CD4-positive, alpha-beta T cell treated with Interferon alpha-2 for 1 hour (primary cell): ENCODE measurements around the gene FAM228B.
"Not testable (repeated sequence)": the region's sequence is repeated elsewhere in the genome, so short reads cannot be mapped to it uniquely, and the experiment has no call there.

Source experiments
- DNase-seq, 2 donors: peaks; one replicate each; pipeline ENCODE4 v3.0.0-alpha.2; 2020 to 2022

FAM228B gene

DNA sequence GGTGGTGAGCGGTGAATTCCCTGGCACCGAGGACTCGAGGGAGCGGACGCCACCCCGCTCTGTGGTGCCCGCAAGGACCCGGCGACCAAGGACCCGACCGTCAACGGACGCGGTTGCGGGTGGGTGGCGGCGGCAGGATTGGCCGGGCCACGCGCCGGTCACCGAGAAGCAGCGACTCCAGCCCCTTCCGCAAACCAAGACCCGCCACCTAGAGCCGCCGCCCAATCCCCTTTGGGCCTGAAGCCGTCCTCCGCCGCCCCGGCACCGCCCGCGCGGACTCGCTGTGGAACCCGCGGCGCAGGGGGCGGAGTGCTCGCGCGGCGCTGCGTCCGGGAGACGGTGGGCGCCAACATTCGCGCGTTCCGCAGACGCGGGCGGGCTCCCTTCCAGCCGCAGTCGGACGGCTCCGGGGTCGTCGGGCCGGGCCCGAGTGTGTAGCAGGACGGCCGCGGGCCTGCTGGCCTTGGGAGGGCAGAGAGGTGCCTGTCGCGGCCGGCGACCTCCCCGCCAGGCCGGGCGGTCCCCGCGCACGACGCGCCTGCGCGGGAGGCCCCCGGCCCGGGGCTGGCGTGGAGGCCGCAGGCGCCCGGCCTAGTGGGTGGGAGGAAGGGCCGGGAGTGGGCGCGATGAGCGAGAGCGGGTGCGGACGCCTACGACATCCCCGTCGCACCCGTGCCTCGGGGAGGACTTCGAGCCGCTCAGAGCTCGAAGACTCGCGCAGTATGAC is at the start of gene FAM228B, which contains the start of gene PFN4:
Gene FAM228B, plus strand, starts transcription at position 275 of the 727 bp plus-strand sequence. CDS start 893 bp downstream, outside the sequence.
Gene PFN4, minus strand, starts transcription at position 140 of the 727 bp plus-strand sequence. CDS start 799 bp downstream, outside the sequence.
- DNase-seq, result peak; percentile 64 to 67

DNA sequence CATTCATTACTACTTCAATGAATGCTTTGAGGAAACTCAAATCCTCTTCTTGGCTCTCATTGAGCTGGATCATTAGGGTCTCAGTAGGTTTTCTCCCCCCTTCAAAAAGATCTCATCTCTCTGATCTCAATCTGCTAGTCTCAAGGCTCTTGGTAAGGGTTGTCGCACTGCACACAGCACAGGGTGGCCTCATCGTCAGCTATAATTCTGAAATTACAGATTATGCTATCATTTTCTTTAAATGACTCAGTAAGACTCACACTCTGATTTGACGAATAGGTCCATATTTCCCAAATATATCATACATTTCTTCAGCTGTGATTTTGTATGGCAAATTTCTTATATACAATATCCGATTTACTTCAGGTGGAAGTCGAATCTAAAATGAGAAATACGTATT is 49.5 kb upstream of the FAM228B start:
- no peak for DNase-seq

DNA sequence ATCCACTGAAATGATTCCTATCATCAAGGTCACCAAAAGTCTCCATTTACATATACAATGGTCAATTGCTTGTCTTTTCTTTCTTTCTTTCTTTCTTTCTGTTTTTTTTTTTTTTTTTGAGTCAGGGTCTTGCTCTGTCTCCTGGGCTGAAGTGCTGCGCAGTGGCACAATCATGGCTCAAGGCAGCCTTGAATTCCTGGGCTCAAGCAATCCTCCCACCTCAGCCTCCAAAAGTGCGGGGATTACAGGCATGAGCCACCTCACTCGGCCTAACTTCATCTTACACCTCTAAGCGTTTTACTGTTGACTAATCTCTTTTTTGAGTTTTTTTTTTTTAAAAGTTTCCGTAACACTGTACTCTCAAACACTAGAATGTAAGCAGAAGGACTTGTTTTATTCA is 48.0 kb upstream of the FAM228B start:
- DNase-seq, result no peak

DNA sequence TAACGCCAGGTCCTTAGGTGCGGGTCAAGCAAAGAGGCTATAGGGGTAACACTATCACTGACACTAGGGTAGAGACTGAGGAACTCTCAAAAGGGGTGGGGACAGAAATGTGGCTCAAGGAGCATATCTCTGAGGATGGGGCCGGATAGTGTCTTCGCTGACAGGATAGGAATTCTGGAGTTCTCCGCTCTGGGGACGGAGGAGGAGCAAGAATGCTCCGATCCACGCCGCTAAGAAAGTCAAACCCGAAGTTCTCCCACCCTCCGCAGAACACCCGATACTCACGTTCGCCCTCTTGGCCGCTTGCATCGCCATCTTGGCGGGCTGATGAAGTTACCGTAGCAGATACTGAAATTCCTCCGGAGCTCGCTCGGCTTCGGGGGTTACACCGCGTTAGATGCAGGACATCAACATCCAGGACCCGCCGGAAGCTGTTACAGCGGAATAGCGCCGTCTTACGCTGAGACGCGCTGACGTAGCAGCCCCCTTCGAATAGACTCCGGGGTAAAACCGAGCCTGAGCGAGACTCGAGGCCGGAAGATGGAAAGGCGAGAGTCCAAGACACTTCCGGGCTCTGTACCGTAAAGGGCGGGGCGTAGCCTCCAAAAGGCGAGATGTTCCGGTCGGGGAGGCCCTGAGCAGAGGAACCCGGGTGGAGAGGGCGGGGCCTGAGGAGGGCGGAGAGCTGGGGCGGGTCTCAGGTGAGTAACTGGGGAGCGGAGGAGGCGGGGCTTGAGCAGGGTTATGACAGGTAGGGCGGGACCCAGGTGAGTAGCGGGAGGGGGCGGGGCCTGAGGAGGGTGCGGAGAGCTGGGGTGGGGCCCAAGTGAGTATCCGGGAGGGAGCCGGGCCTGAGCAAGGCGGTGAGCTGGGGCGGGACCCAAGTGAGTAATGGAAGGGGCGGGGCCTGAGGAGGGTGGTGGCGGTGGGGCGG is 47.1 kb upstream of the FAM228B start, which contains the start of gene SF3B6:
Gene SF3B6, minus strand, starts transcription at position 412 of the 934 bp plus-strand sequence. Its CDS starts 97 bp downstream, at position 315.
- peak; percentile 100 for DNase-seq

DNA sequence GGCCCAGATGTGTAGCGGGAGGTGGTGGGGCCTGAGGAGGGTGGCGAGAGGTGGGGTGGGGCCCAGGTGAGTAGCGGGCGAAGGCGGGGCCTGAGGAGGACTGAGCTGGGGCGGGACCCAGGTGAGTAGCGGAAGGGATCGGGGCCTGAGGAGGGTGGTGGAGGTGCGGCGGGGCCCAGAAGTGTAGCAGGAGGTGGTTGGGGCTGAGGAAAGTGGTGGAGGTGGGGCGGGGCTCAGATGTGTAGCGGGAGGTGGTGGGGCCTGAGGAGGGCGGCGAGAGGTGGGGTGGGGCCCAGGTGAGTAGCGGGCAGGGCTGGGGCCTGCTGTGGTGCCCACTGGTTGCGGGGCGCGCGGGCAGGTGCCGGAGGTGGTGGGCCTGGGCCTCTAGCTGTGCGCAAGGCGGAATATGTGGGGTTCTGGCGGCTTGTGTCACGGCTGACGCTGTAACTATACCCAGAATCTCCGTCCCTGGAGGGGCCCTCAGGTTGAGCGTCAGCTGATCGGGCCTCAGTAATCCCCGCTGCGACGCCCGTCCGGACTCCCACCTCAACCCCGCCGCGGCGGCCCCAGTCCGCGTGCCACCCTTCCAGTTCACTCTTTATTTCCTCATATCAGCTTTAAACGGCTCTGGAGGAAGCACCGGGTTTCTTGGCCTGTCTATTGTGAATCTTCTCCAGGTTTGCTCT is 46.3 kb upstream of the FAM228B start:
- peak in 1 of 2 donors; percentile 29 for DNase-seq

DNA sequence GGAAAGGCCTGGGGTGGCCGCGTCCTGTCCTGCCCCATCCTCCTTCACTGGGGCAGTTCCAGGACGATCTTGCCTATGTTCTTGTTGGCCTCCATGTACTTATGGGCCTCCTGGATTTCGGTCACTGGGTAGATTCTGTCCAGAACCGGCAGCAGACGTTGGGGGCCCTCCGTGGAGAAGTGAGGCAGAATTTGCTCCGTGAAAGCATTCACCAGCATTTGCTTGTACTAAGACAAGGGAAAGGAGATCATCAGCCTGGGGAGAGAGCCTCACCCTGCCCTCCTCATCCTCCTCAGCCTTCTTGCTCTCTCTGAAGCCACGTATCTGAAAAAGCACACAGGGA is 45.8 kb upstream of the FAM228B start:
- no peak for DNase-seq

DNA sequence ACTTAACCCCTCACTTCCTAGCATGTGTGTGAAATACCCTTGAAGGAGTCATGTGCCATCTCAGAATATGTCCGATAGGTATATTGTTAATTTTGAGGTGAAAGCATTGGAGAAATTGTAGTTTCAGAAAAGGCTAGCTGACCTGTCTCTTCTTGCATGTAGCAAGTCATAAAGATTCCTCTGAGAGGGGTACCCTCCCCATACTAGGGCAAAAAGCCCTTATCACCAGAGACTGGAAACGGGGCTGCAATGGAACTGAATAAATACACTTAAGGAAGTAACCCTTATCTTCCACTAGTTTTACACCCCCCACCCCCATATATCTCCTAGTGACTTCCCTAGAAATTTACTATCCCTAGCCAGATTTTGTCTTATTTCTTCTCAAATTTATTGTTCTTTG is 45.4 kb upstream of the FAM228B start:
- DNase-seq, result no peak

DNA sequence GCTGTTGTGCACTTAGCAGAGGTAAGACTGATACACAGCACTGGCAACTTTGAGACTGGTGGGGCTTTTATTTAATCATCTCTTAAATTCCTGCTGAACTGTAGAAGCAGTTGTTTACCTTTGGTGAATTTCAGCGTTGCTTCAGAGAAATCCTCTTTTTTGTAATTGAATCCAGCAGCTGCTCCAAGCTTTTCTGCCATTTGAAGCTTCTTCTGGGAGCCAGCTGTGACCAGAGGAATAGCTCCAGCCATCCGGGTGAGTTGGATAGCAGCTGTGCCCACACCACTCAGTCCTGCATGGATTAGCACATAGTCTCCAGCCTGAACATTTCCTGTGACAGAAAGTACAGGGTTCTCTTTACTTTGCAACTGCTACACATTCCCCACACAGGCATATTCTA is 42.6 kb upstream of the FAM228B start:
- no peak for DNase-seq

DNA sequence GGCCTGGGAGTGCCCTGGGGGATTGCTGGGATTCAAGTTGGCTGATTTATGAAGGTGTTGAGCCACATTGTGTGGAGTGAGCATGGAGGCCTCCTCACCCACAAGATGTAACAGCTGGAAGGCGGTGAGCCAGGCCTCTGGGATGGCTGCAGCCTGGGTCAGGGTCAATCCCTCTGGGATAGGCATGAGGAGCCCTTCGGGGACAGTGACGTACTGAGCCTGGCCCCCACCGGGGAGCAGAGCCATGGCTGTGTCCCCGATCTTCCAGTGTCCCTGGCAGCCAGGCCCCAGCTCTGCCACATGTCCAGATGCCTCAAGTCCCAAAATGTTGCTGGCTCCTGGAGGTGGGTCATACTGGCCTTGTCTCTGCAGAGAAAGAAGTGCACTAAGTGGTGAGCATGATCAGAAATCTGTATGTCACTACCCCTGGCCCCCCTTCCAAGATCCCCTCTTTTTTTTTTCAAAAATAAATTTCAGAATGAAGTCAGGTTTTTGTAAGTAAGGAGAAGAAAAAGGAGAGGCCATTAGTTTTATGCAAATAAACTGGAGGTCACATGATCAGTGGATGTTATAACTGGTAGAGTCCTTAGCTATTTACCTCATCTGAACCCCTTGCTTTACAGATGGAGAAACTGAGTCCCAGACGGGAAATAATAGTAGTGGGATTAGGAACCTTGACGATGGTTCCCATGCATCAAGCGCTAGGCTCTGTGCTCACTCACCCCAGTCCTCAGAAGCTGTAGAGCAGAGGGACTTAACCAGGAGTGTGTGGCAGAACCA is 40.3 kb upstream of the FAM228B start:
- DNase-seq, result no peak

DNA sequence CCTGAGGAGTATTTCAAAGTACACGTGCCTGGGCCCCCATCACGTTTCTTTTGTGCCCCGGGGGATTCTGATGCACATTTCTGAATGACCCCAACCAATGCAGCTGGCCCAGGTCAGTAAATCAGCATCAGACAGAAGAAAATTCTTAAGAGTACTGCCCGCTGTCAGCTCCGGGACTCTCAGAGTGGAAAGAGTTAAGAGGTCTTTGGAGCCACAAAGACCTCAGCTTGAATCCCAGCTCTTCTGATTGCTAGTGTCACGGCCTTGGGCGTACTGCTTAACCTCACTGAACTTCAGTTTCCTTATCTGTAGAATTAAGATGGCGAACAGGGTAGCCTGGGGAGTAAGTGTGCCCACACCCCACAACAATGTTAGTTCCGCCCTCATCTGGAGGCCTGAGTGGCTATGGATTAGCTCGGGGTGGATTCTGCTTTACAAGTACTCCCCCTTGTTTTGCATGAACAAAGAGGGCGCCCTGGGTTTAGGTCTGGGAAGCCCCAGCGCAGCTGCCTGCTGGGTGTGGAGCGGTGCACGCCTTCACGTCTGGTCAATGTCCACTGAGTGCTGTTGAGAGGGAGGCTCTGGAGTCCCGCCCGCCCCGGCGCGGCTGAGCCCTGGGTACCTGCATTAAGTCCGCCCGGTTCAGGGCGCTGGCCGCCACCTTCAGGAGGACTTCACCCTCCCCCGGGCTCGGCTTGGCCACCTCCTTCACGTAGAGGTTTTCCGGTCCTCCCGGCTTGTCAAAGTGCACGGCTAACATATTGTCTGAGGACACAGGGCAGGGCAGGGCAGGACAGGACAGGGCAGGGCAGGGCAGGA is 39.5 kb upstream of the FAM228B start:
- DNase-seq, result peak; percentile 56 to 68

DNA sequence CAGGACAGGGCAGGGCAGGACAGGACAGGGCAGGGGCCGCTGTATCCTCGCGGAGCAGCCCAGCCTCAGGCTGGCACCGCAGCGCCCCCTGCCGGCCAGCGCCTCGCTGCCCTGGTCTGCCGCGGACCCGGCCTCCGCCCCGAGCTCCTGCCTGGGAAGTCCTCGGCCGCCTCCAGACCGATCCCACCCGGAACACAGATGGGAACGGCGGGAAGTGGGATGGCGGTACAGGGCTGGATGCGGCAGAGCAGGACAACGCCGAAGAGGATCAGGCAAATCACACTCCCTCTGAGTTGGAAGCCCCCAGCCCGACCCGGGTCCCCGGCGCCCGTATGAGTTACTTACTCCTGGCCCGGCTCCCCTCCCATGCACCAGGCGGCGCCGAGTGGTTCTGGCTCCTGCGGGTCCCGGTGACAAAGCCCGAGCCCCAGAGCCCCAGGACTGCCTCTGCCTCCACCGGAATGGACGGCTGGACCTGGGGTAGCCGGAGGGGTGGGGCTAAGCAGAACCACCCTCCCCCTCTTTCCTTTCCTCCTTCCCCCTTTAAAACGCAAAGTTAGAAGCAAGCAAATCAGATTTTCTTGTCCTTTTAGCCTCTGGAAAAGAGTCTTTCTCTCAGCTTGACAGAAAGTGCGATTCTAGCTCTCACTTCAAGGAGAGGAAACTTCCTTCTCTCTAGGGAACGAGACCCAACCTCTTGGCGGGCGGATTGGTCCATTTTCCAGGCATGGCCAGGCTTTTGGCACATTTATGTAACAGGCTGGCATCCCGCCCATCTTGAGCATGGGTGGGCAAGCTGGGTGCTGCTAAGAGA is 38.7 kb upstream of the FAM228B start, which contains the start of gene TP53I3:
Gene TP53I3, minus strand, starts transcription at position 449 of the 814 bp plus-strand sequence. CDS start 508 bp downstream, outside the sequence.
- DNase-seq, result peak; percentile 76 to 82

DNA sequence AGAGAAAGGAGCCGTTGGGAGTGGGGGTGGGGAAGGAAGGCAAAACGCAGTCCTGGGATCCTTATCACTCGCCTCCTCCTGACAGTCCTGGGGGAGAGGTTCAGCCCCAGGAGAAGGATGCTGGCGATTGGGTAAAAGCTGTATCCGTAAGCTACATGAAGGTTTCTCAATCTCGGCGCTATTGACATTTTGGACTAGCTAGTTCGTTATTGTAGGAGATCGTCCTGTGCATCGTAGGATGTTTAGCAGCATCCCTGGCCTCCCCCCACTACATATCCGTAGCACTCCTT is 38.1 kb upstream of the FAM228B start:
- no peak for DNase-seq

DNA sequence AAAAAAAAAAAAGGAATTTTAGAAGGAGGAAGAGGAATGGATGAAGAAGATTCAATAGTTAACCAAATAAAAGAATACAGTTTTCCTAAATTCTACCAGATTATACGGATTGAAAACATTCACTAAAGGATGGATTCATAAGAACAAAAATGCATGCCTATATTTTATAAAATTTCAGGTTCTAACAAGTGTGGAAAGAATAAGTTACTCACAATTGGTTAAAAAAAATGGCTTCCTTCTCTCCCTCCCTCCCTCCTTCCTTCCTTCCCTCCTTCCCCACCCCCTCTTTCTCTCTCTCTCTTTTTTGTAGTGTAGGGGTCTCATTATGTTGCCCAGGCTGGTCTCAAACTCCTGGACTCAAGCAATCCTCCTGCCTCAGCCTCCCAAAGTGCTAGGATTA is 37.0 kb upstream of the FAM228B start:
- DNase-seq, result no peak

DNA sequence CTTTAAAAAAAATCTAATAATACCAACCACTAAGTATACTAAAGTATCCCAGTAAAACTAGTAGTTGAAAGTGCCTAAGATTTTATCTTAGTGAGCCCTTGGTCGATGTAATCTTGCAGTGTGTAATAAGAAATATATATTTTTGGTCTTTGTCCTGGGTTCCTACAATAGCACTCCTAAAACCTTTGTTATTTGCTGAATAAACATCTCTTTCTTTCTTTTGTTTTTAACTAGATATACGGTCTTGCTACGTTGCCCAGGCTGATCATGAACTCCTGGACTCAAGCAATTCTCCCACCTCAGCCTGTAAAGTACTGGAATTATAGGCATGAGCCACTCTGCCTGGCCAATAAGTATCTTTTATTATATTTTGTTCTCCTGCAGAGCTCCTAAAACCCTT is 36.2 kb upstream of the FAM228B start:
- no peak for DNase-seq

DNA sequence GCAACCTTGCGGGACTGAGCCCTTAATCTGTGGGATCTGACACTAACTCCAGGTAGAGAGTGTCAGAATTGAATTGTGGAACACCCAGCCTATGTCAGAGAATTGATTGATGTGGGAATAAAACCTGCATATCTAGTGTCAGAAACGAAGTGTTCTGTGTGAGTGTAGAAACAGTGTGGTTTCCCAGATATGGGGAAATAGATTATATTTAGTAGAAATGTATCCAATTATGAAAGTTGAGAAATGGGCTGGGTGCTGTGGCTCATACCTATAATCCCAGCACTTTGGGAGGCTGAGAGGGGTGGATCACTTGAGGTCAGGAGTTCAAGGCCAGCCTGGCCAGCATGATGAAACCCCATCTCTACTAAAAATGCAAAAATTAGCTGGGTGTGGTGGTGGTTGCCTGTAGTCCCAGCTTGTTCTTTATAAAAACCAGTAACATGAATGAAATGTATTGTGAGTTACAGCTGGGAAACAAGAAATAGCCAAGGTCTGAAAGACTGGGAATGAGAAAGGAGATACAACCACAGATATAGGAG is 34.4 kb upstream of the FAM228B start:
- DNase-seq, result no peak

DNA sequence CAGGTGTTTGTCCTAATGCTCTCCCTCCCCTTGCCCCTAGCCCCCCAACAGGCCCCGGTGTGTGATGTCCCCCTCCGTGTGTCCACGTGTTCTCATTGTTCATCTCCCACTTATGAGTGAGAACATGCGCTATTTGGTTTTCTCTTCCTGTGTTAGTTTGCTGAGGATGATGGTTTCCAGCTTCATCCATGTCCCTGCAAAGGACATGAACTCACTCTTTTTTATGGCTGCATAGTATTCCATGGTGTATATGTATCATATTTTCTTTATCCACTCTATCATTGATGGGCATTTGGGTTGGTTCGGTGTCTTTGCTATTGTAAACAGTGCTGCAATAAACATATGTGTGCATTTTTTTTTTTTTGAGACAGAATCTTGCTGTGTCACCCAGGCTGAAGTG is 30.0 kb upstream of the FAM228B start:
- DNase-seq, result not testable (repeated sequence)

DNA sequence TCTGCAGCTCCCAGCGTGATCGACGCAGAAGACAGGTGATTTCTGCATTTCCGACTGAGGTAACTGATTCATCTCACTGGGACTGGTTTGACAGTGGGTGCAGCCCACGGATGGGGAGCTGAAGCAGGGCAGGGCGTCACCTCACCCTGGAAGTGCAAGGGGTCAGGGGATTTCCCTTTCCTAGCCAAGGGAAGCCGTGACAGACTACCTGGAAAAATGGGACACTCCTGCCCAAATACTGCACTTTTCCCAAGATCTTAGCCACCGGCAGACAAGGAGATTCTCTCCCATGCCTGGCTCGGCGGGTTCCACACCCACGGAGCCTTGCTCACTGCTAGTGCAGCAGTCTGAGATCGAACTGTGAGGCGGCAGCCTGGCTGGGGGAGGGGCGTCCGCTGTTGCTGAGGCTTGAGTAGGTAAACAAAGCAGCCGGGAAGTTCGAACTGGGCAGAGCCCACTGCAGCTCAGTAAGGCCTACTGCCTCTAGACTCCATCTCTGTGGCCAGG is 28.0 kb upstream of the FAM228B start:
- not testable (repeated sequence) for DNase-seq

DNA sequence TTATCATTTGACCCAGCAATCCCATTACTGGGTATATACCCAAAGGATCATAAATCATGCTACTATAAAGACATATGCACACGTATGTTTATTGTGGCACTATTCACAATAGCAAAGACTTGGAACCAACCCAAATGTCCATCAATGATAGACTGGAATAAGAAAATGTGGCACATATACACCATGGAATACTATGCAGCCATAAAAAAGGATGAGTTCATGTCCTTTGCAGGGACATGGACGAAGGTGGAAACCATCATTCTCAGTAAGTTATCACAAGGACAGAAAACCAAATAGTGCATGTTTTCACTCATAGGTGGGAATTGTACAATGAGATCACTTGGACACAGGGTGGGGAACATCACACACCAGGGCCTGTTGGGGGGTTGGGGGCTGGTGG is 22.5 kb upstream of the FAM228B start:
- DNase-seq, result not testable (repeated sequence)

DNA sequence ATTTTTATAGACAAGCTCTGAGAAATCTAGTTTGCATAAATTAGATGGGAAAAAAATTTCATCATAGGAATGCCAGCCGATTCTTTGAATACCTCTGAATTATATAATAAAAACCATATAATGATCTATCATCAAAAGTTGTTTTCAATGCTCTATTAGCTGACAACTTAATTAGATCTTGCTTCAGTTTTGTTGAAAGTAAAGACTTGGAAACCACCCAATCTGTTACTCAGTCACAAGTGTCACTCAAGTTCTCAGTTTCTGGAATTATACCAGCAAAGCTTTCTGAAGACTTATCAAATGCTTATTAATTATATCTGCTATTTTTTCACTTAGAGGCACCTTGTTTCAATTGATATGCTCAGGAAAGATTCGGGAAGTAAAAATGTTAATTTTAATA is 21.3 kb upstream of the FAM228B start:
- no peak for DNase-seq

DNA sequence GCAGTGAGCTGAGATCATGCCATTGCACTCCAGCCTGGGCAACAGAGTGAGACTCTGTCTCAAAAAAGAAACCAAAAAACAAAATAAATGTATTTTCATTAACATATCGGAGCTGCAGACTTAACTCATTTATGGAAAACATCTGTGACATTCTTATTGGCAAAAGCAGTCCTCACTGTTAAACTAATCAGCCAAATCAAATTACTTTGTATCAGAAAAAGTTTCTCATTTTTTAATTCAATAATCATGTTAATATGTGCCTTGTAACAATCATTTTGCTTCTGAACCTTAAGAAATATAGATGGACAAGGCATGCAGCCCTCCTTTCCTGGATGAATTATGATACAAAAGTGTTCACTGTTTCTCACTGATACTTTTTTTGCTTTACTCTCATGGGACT is 20.6 kb upstream of the FAM228B start:
- DNase-seq, result no peak
